CMK (cell line): ENCODE results near the gene GOLT1B.

Experiments
- DNase-seq: peaks from one replicate; pipeline ENCODE4 v3.0.0-alpha.2; 2010; ENCODE audit warnings: low read depth

GOLT1B gene

DNA sequence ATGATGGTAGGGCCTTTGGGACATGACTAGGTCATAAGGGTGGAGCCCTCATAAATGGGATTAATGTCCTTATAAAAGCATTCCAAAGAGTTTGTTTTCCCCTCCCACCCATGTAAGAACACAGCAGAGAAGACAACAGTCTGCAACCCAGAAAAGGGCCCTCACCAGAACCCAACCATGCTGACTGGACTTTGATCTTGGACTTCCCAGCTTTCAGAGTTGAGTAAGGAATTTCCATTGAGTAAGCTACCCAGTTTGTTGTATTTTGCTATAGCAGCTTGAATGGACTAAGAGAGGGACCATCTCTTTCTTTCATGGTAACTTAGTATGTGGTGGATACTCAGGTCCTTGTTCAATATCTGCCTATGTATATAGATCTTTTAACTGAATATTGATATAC is 21.6 kb downstream of the GOLT1B start:
- no peak for DNase-seq

DNA sequence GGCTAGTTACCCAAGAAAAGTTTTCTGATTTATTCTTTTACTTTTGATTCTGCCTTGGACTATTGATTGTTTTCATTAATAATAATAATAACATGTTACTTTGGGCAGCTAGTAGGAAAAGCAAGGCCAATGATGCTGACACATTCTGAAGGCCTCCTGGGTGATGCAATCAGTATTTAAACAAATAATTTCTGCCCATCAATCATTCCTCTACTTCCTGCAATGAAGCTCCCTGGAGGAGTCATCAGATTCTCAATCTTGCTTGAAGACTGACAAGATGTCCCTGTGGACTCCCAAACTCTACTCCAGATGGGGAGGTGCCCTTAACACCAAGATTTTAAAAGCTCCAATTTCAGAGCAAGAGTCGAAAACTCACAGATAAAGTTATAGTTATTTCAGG is 24.5 kb downstream of the GOLT1B start, which contains the start of gene SPX:
Gene SPX, plus strand, starts transcription at position 244 of the 400 bp plus-strand sequence. CDS start 177 bp downstream, outside the sequence.
- no peak for DNase-seq

GRCh38 chr12:21526721-21527345 is 25.2 kb downstream of the GOLT1B start:
- no peak for DNase-seq

DNA sequence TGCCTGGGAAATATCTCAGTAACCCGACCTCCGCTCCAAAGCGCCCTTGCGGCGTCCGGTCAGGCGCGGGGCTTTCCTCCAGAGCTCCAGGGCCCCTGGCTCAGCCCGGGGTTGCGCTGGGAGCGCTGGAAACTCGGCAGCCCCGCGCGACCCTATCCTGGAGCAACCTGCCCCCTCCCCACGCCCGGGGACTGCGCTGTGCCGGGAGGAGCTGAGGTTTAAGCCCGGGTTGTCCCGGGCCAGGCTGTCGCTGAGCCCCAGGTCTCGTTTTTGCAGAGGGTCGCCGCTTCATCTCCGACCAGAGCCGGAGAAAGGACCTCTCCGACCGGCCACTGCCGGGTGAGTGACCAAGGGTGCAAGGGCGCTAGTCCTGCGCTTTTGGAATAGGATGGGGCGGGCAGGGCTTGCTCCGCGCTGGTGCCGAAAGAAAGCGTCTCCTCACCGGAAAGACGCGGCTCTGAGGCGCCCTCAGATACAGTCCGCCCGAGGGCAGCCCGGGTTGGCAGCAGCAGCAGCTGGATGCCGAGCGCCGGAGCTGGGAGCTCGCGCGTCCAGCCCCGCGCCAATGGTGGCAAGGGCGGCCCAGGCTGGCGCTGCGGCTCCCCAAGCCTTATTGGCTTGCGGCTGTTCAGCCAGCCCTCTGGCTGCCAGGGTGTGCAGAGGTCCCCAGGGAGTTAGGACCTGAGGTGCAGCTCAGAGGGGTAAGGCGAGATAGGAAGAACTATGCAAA is 26.0 kb downstream of the GOLT1B start:
- no peak for DNase-seq

DNA sequence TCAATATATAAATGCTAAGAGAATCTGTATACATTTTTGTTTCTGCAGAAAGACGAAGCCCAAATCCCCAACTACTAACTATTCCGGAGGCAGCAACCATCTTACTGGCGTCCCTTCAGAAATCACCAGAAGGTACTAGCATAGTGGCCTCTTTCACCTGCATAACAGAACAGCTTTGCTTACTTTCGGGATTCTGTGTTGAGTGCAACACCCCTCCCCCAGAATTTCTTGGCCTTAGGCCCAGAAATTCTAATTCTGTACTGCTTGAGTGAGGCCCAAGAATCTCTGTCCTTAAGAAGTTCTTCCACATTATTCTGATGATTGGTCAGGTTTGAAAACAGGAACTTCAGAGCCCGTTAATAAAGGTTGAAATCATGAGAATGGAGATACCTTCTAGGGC is 27.4 kb downstream of the GOLT1B start:
- no peak for DNase-seq

DNA sequence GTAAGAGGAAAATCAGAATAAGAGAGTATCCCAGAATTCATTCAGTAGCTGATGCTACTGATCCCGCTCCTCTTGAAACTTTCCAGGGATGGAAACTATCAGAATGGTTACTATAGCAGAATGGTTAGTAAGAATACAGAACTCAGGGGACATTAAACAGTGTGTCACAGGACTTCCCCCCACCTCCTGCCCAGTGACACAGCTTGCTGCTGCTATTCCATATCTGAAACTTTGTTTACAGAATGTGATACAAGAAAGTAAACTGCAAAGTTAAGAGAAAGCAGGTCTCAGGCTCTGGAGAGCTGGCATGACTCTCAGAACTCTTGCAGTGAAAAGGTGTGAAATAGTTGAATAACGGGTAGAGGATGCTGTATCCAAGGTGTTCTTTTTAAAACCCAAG is 27.9 kb downstream of the GOLT1B start:
- no peak for DNase-seq

- DNase-seq = no peak
These were observed 36.6 kb downstream of the GOLT1B start for GRCh38 chr12:21538061-21538653.

- no peak for DNase-seq
These were observed 38.2 kb downstream of the GOLT1B start for GRCh38 chr12:21539797-21540196.

GRCh38 chr12:21541773-21542172 is 40.2 kb downstream of the GOLT1B start:
- DNase-seq = no peak

DNA sequence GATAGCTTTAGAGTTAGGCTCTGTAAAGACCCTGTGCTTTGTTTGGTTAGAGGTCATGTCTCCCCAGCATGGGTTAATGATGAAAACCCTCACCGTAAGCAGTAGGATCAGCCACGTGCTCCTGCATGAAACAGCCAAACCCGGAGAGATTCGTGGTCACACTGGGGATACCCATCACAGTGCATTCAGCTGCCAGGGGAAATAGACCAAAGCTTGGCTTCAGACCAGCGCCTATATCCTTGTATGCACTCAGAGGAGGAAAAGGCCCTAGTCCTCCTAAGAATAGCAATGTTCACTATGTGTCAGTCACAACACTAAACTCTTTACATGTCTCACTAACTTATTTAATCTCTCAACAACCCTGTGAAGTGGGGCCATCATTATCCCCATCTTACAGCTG is 40.8 kb downstream of the GOLT1B start:
- no peak for DNase-seq

- no peak for DNase-seq
These were observed 41.6 kb downstream of the GOLT1B start for GRCh38 chr12:21543151-21543550.

GRCh38 chr12:21545557-21545956 is 44.0 kb downstream of the GOLT1B start:
- no peak for DNase-seq

- DNase-seq = no peak
These were observed 45.1 kb downstream of the GOLT1B start for GRCh38 chr12:21546716-21547115.

GRCh38 chr12:21547437-21547836 is 45.8 kb downstream of the GOLT1B start:
- DNase-seq = no peak

- no peak for DNase-seq
These were observed 50.4 kb downstream of the GOLT1B start for GRCh38 chr12:21551841-21552465.

GRCh38 chr12:21552635-21553328 is 51.2 kb downstream of the GOLT1B start:
- no peak for DNase-seq

- DNase-seq = no peak
These were observed 51.7 kb downstream of the GOLT1B start for GRCh38 chr12:21553329-21553675.

- DNase-seq = no peak
These were observed 56.6 kb downstream of the GOLT1B start for GRCh38 chr12:21558100-21558679.

GRCh38 chr12:21559855-21560569 is 58.4 kb downstream of the GOLT1B start:
- no peak for DNase-seq

GRCh38 chr12:21561158-21561557 is 59.6 kb downstream of the GOLT1B start:
- no peak for DNase-seq

DNA sequence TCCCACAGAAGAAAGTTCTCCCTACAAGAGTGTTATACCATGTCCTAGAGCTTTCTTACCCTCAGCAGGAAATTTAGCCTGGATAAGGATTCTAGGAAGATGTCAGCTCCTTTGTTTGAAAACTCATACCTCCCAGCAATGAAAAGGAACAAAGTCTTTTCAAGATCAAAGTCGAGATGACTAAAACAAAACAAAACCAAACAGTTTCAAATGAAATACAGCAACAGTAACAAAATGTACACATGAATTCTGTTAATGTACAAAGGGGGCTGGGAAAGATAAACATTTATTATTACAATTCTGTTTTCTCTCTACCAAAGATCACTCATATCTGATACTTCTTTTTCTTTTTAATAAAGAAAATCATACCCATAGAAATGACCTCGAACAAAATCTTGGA is 61.3 kb downstream of the GOLT1B start:
- DNase-seq = no peak
